Activated CD4-positive, alpha-beta T cell treated with anti-CD3 and anti-CD28 coated beads for 24 hours (primary cell): ENCODE measurements around the gene HFM1.
"Not testable (repeated sequence)": the region's sequence is repeated elsewhere in the genome, so short reads cannot be mapped to it uniquely, and the experiment has no call there.

ENCODE experiments used
- DNase-seq, 2 donors: peaks; one replicate each; pipeline ENCODE4 v3.0.0-alpha.2; 2020; ENCODE audit warnings: low read depth in 2 of 2

HFM1 gene

GRCh38 chr1:91404151-91405012 is at the start of gene HFM1:
TSS of gene HFM1 (minus strand) at chr1:91404837. CDS start at chr1:91401082, 3,755 bp downstream.
- DNase-seq, result peak; percentile 4 to 53

- no peak for DNase-seq
Observed at GRCh38 chr1:91454136-91454535, 49.5 kb upstream of the HFM1 start.

- DNase-seq, result no peak
Observed at GRCh38 chr1:91450260-91450659, 45.6 kb upstream of the HFM1 start.

- DNase-seq, result not testable (repeated sequence)
Observed at GRCh38 chr1:91447782-91448181, 43.1 kb upstream of the HFM1 start.

GRCh38 chr1:91441980-91442379 is 37.3 kb upstream of the HFM1 start:
- not testable (repeated sequence) for DNase-seq

- no peak for DNase-seq
Observed at GRCh38 chr1:91440847-91441246, 36.2 kb upstream of the HFM1 start.

- DNase-seq, result no peak
Observed at GRCh38 chr1:91439016-91439415, 34.4 kb upstream of the HFM1 start.

GRCh38 chr1:91428182-91428798 is 23.7 kb upstream of the HFM1 start:
- DNase-seq, result no peak

- no peak for DNase-seq
Observed at GRCh38 chr1:91427741-91428140, 23.1 kb upstream of the HFM1 start.

GRCh38 chr1:91422523-91422922 is 17.9 kb upstream of the HFM1 start:
- DNase-seq, result not testable (repeated sequence)

GRCh38 chr1:91412371-91412770 is 7.7 kb upstream of the HFM1 start:
- no peak for DNase-seq

GRCh38 chr1:91406773-91407389 is 2.2 kb upstream of the HFM1 start:
- DNase-seq, result no peak

- no peak for DNase-seq
Observed at GRCh38 chr1:91402023-91402422, 2.6 kb downstream of the HFM1 start.

- no peak for DNase-seq
Observed at GRCh38 chr1:91400133-91400725, 4.4 kb downstream of the HFM1 start.

GRCh38 chr1:91398291-91398690 is 6.3 kb downstream of the HFM1 start:
- no peak for DNase-seq

GRCh38 chr1:91397605-91398004 is 7.0 kb downstream of the HFM1 start:
- DNase-seq, result no peak

- no peak for DNase-seq
Observed at GRCh38 chr1:91393042-91393441, 11.6 kb downstream of the HFM1 start.

GRCh38 chr1:91386109-91386508 is 18.5 kb downstream of the HFM1 start:
- DNase-seq, result no peak

- DNase-seq, result no peak
Observed at GRCh38 chr1:91383456-91383855, 21.2 kb downstream of the HFM1 start.

GRCh38 chr1:91381844-91382243 is 22.8 kb downstream of the HFM1 start:
- DNase-seq, result no peak

GRCh38 chr1:91374086-91374485 is 30.6 kb downstream of the HFM1 start:
- no peak for DNase-seq

- DNase-seq, result not testable (repeated sequence)
Observed at GRCh38 chr1:91372230-91372629, 32.4 kb downstream of the HFM1 start.
